ENCODE results near the gene RFC5. TPM values are rescaled to one million over a fixed set of nuclear protein-coding genes. Genes with fewer than 3 reads are reported as not detected.

The RFC5 gene
- total and polyA plus RNA-seq, 4 donors = 5.4 to 26.4 (median 6.7) TPM

GRCh38 chr12:118013283-118013682 is 3.2 kb upstream of the RFC5 start:
- no peak for DNase-seq (ENCODE audit: low spot score)
- TF ChIP-seq GABPA (IDR thresholded peaks at IDR 0.05 in 1 of 2, conservative IDR thresholded peaks at IDR 0.05 in 1 of 2) (no peak), RAD21 (IDR thresholded peaks at IDR 0.05) (no peak)
- H3K4me1 ChIP-seq (ENCODE audit: control insufficient read depth in 4 of 4, insufficient read depth in 4 of 4, low read length in 3 of 4) = peaks cover 6 to 21% (median 14%) of the 10 kb centered on the region in 4 donors
- no peaks in the 10 kb centered on the region for H3K27me3 ChIP-seq (ENCODE audit: control insufficient read depth in 4 of 4, insufficient read depth in 4 of 4, low read length in 3 of 4)
- no peak overlapping the region for H3K9ac ChIP-seq (ENCODE audit: low read depth in 1 of 2, low read length in 2 of 2)
- WGBS = 94% methylated on average over 3 of the region's 3 CpGs
- H3K9me3 ChIP-seq (ENCODE audit: control insufficient read depth in 4 of 4, low read length in 3 of 4) = no peaks in the 10 kb centered on the region
- H3K27ac ChIP-seq (ENCODE audit: low read depth in 1 of 2, low read length in 2 of 2) = no peak overlapping the region
- H3K36me3 ChIP-seq (ENCODE audit: control insufficient read depth in 4 of 4, insufficient read depth in 3 of 4, low read depth in 1 of 4, low read length in 3 of 4) = no peaks in the 10 kb centered on the region
- no peak overlapping the region for H3K4me3 ChIP-seq (ENCODE audit: low read depth in 1 of 3, low read length in 3 of 3)

- H3K36me3 ChIP-seq (ENCODE audit: control insufficient read depth in 4 of 4, insufficient read depth in 3 of 4, low read depth in 1 of 4, low read length in 3 of 4) = peaks cover 2 to 15% (median 9%) of the 10 kb centered on the region in 4 donors
- no peak overlapping the region for H3K4me3 ChIP-seq (ENCODE audit: low read depth in 1 of 3, low read length in 3 of 3)
- DNase-seq (ENCODE audit: low spot score) = no peak
- peaks cover 6 to 21% (median 14%) of the 10 kb centered on the region in 4 donors for H3K4me1 ChIP-seq (ENCODE audit: control insufficient read depth in 4 of 4, insufficient read depth in 4 of 4, low read length in 3 of 4)
- no peak overlapping the region for H3K9ac ChIP-seq (ENCODE audit: low read depth in 1 of 2, low read length in 2 of 2)
- H3K27ac ChIP-seq (ENCODE audit: low read depth in 1 of 2, low read length in 2 of 2) = peak overlapping the region; percentile 67 to 72
- H3K27me3 ChIP-seq (ENCODE audit: control insufficient read depth in 4 of 4, insufficient read depth in 4 of 4, low read length in 3 of 4) = no peaks in the 10 kb centered on the region
- no peaks in the 10 kb centered on the region for H3K9me3 ChIP-seq (ENCODE audit: control insufficient read depth in 4 of 4, low read length in 3 of 4)
- WGBS = 92% methylated on average over 2 of the region's 2 CpGs
- TF ChIP-seq FOXA1 (IDR thresholded peaks at IDR 0.05) (no peak), REST (IDR thresholded peaks at IDR 0.05) (no peak), RXRA (IDR thresholded peaks at IDR 0.05) (no peak), ATF3 (IDR thresholded peaks at IDR 0.05) (peak; percentile 15), RAD21 (IDR thresholded peaks at IDR 0.05) (no peak)
Measured at GRCh38 chr12:118015306-118015705, 1.2 kb upstream of the RFC5 start.

- H3K36me3 ChIP-seq (ENCODE audit: control insufficient read depth in 4 of 4, insufficient read depth in 3 of 4, low read depth in 1 of 4, low read length in 3 of 4) = peaks cover 2 to 21% (median 13%) of the 10 kb centered on the region in 4 donors
- H3K9me3 ChIP-seq (ENCODE audit: control insufficient read depth in 4 of 4, low read length in 3 of 4) = no peaks in the 10 kb centered on the region
- H3K4me3 ChIP-seq (ENCODE audit: low read depth in 1 of 3, low read length in 3 of 3) = peak overlapping the region in 2 of 3 donors; percentile 31 to 91
- H3K27me3 ChIP-seq (ENCODE audit: control insufficient read depth in 4 of 4, insufficient read depth in 4 of 4, low read length in 3 of 4) = no peaks in the 10 kb centered on the region
- no peak for DNase-seq (ENCODE audit: low spot score)
- TF ChIP-seq MAX (IDR thresholded peaks at IDR 0.05) (no peak), HNF4G (IDR thresholded peaks at IDR 0.05) (peak; percentile 63), SP1 (IDR thresholded peaks at IDR 0.05) (peak; percentile 36), JUND (IDR thresholded peaks at IDR 0.05) (peak in 1 of 2 donors; percentile 50), RXRA (IDR thresholded peaks at IDR 0.05) (peak; percentile 68 to 89), REST (IDR thresholded peaks at IDR 0.05) (peak; percentile 62), NR2F2 (IDR thresholded peaks at IDR 0.05) (no peak), CTCF (IDR thresholded peaks at IDR 0.05; ENCODE audit: low read depth, low read length, missing input control) (no peak), HNF4A (conservative IDR thresholded peaks at IDR 0.05) (peak; percentile 92)
- peak overlapping the region; percentile 67 to 72 for H3K27ac ChIP-seq (ENCODE audit: low read depth in 1 of 2, low read length in 2 of 2)
- WGBS = 12% methylated on average over 9 of the region's 9 CpGs
- peak overlapping the region in 1 of 2 donors; percentile 49 for H3K9ac ChIP-seq (ENCODE audit: low read depth in 1 of 2, low read length in 2 of 2)
- peaks cover 6 to 21% (median 14%) of the 10 kb centered on the region in 4 donors for H3K4me1 ChIP-seq (ENCODE audit: control insufficient read depth in 4 of 4, insufficient read depth in 4 of 4, low read length in 3 of 4)
Measured at GRCh38 chr12:118015944-118016343, 559 bp upstream of the RFC5 start.
